Inferior parietal cortex (tissue), 1 donor: ENCODE results near the gene DKK3.

Experiments used
- DNase-seq: peaks from one replicate; pipeline ENCODE4 v3.0.0-alpha.2; 2016; ENCODE audit errors: extremely low spot score

DKK3 gene

GRCh38 chr11:11982975-11983374 lies 25.5 kb downstream of the DKK3 start:
- no peak for DNase-seq

- no peak for DNase-seq
Measured at GRCh38 chr11:11982461-11982860, 26.0 kb downstream of the DKK3 start.

- no peak for DNase-seq
Measured at GRCh38 chr11:11981840-11982239, 26.6 kb downstream of the DKK3 start.

GRCh38 chr11:11981364-11981763 lies 27.1 kb downstream of the DKK3 start:
- DNase-seq, result no peak

GRCh38 chr11:11980841-11981308 lies 27.6 kb downstream of the DKK3 start:
- no peak for DNase-seq

- DNase-seq, result no peak
Measured at GRCh38 chr11:11980200-11980599, 28.2 kb downstream of the DKK3 start.

- DNase-seq, result no peak
Measured at GRCh38 chr11:11979488-11980117, 28.8 kb downstream of the DKK3 start.

- DNase-seq, result no peak
Measured at GRCh38 chr11:11978792-11979487, 29.5 kb downstream of the DKK3 start.

- no peak for DNase-seq
Measured at GRCh38 chr11:11978098-11978637, 30.3 kb downstream of the DKK3 start.

GRCh38 chr11:11977206-11977938 lies 31.1 kb downstream of the DKK3 start:
- no peak for DNase-seq

GRCh38 chr11:11976481-11977127 lies 31.8 kb downstream of the DKK3 start:
- no peak for DNase-seq

GRCh38 chr11:11975201-11976092 lies 33.0 kb downstream of the DKK3 start:
- DNase-seq, result no peak

GRCh38 chr11:11973866-11974265 lies 34.6 kb downstream of the DKK3 start:
- DNase-seq, result no peak

- DNase-seq, result peak; percentile 73
Measured at GRCh38 chr11:11973361-11973800, 35.0 kb downstream of the DKK3 start.

GRCh38 chr11:11972730-11973341 lies 35.6 kb downstream of the DKK3 start:
- DNase-seq, result no peak

- DNase-seq, result no peak
Measured at GRCh38 chr11:11971906-11972547, 36.4 kb downstream of the DKK3 start.

- DNase-seq, result no peak
Measured at GRCh38 chr11:11970556-11970955, 37.9 kb downstream of the DKK3 start.

GRCh38 chr11:11969380-11970215 lies 38.8 kb downstream of the DKK3 start:
- peak; percentile 64 for DNase-seq
